GM19238 (cell line): ENCODE measurements around the gene PSMA4.
"Not testable (repeated sequence)": the region's sequence is repeated elsewhere in the genome, so short reads cannot be mapped to it uniquely, and the experiment has no call there.

ENCODE experiments used
- DNase-seq: peaks from one replicate; pipeline ENCODE4 v3.0.0; 2011; ENCODE audit warnings: low spot score; ENCODE audit not compliant: insufficient read length

PSMA4 gene

GRCh38 chr15:78550815-78551214, 10.6 kb downstream of the PSMA4 start:
- no peak for DNase-seq

DNA sequence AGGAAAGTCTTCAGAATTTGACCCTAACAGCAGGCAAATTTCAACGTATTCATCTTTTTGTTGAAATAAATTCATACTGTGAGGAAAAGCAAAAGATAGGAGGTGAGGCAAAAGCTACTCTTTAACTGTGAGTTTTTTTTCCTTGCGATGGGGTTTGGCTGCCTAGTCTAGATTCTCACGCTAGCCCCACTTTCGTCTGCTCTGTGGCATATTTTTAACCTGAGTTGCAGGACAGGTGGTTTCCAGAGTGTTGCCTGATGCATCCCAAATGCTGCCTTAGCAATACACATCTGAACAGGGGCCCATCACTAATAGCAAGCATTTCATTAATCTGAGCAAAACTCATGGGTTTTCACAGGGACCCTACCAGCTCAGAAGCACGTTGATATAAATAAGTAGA, 11.7 kb downstream of the PSMA4 start:
- DNase-seq: no peak

- no peak for DNase-seq
These were observed 12.4 kb downstream of the PSMA4 start for GRCh38 chr15:78552597-78552996.

DNA sequence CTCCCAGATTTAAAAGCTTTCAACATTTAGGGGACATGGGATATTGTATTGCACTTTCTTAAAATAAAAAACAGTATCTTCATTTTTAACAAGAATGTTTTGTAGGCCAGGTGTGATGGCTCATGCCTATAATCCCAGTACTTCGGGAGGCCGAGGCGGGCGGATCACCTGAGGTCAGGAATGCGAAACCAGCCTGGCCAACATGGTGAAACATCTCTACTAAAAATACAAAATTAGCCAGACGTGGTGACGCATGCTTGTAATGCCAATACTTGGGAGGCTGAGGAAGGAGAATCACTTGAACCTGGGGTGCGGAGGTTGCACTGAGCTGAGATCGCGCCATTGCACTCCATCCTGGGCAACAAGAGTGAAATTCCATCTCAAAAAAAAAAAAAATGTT, 20.0 kb downstream of the PSMA4 start:
- DNase-seq: not testable (repeated sequence)

DNA sequence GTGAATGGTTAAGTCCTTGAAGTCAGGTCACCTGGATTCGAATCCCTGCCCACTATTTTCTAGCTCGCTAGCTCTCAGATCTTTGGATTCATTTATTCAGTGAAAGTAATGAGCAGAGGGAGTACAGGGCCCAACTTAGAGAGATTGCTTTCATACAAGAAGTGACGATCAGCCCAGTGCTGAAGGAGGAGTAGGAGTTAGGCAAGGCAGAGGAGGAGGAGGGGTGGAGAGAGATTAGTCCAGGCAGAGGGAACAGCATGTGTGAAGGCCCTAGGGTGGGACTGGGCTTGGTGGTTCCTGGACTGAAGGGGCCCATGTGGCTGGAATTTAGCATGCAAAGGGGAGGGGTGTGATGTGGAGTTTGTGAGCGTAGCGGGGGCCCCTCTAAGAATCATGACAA, 21.2 kb downstream of the PSMA4 start:
- no peak for DNase-seq

DNA sequence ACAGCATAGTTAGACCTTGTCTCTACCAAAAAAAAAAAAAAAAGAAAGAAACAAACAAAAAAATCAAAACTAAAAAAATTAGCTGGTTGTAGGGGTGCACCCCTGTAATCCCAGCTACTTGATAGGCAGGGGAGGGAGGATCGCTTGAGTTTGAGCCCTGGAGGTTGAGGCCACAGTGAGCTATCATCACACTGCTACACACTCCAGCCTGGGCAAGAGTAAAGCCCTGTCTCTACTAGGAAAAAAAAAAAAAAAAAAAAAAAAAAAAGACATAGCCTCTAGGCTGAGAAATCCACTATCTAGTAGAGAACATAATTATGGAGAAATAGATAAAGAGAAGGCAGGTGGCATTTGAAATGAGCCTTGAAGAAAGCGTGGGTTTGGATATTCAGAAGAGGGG, 22.8 kb downstream of the PSMA4 start:
- no peak for DNase-seq

DNA sequence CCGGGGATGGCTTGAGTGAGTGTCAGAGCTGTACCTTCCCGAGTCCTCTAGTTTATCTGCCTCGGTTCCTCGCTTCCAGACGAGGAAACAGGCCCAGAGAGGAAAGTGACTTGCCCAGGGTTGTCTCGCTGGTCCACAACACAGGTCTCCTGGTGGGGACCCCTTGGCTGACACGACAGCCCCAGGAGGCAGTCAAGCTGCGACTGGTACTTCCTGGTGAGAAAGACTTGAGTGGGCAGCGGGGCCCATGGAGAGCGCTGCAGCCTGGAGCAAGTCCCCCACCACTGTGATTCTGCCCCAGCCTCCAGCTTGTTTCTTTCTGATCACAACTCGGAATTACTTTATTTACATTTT, 24.5 kb downstream of the PSMA4 start:
- no peak for DNase-seq

DNA sequence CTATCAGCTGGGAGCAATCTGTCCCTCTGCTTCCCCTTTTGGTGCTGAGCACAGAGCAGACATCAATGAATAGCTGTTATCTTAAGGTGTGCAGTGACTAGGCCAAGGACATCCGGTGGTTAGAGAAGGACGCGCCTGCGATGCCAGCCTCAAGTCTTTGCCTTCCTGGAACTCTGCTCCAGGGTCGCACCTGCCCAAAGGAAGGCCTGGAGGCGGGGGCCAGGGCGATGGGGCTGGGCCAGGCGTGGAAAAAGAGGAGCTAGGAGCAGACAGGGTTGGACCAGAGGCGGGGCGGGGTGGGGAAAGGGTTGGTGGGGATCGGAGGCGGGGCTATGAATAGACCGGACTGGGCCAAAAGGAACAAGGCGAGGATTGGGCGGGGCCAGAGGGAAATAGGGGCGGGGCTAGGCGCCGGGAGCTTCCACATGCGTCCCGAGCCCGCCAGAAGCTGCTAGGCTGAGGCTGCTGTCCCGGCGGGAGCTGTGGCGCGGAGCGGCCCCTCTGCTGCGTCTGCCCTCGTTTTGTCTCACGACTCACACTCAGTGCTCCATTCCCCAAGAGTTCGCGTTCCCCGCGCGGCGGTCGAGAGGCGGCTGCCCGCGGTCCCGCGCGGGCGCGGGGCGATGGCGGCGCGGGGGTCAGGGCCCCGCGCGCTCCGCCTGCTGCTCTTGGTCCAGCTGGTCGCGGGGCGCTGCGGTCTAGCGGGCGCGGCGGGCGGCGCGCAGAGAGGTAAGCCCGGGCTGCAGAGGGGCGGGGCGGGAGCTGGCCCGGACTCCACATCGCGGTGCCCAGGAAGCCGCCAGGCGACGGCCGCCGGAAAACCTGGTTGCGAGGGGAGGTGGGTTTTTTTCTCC, 25.1 kb downstream of the PSMA4 start, which contains the start of gene CHRNA5:
CHRNA5 (plus strand) TSS at position 424 of the 854 bp plus-strand sequence; CDS start at position 624, 200 bp downstream.
- peak; percentile 83 for DNase-seq

DNA sequence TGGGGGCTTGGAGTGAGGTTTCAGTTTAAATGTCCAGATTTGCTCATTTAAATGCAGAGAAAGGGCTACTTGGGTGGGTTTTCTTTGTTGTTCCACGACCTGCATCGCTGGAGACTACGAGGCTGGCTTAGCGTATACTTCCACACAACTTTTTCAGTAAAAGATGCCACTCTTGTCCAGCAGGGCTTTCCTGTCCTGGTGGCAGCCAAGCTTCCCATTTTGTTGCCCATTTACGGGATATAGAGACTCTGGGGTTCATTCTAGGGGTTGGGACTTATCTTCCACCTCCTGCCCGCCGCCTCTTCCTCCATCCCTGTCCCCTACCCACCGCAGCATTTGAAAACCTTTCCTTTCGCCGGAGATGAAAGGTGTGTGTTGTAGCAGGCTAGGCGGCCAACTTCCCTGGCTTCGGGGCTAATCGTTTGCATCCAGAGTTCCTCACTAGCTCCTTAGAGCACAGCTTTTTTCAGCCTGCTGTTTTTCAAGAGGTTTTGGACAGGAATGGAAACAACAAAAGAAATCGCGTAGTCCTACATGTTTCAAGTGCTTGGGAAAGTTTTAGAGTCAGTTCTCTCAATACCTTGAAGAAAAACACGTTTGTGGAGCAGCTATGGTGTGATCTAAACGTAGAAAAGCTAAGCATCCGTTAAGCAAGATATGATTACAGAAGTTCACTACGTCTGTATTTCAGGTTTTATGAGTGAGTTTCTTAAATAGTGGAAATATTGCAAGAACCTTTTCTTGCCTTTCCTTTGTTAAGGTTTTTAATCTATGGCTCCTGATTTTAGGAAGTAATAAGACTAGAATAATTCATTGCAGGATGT, 25.9 kb downstream of the PSMA4 start:
- DNase-seq: no peak

DNA sequence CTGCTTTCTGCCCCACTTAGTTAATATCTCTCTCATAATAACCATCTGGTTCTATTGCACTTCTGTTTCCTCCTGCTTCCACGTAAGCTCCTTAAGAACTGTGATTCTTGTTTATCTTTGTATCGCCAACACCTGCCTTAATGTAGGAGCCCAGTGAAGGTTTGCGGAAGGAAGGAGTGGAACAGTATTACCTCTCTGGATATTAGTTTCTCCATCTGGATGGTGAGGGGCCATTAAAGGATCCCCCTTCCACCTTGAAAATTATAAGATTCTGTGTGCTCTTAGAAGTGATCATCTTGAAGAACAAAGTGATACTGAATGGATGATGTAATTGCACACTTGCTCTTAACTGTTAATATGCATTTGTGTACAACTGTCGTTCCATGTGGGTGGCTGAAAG, 27.3 kb downstream of the PSMA4 start:
- DNase-seq: no peak

- no peak for DNase-seq
These were observed 30.5 kb downstream of the PSMA4 start for GRCh38 chr15:78570710-78571109.

DNA sequence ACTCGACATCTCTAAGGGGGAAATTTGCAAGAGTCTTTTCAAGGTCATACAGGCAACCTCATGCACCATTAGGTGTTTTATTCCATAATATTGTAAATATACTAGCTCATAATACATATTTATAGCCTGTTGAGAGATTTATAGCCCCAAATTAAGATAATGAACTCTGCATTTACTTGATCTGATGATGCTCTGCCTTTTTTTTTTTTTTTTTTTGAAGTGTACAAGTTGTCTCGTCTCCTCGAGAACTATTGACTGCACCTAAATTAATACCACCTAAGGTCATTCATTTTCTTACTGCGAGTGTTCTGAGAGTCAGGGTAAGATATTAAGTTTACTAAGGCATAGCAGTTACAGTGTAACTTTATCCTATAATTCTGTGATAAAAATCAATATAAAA, 31.1 kb downstream of the PSMA4 start:
- no peak for DNase-seq

- no peak for DNase-seq
These were observed 33.2 kb downstream of the PSMA4 start for GRCh38 chr15:78573416-78573815.

- DNase-seq: no peak
These were observed 34.7 kb downstream of the PSMA4 start for GRCh38 chr15:78574944-78575343.

- DNase-seq: no peak
These were observed 57.3 kb downstream of the PSMA4 start for GRCh38 chr15:78597583-78597982.

- no peak for DNase-seq
These were observed 58.1 kb downstream of the PSMA4 start for GRCh38 chr15:78598348-78598747.

DNA sequence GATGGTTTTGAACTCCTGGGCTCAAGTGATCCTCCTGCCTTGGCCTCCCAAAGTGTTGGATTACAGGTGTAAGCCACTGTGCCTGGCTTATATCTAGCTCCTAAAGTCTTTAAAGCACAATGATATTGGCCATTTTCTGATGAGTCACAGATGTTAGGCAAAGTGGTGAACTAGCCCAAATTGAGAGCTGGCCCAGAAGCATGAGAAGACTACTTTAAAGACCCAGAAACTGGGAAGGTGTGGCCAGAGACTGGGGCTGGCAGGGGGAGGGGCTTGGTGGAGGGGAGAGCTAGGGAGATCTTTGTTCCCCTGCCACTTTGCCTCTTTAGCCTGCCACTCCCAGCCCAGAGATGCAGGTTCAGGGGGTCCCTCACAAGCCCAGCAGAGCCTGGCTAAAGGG, 58.9 kb downstream of the PSMA4 start:
- DNase-seq: no peak
